ENCODE measurements around the gene NXT1. TPM values are rescaled to one million over a fixed set of nuclear protein-coding genes. Genes with fewer than 3 reads are reported as not detected.
A peak's percentile ranks its signal among the peaks of the same experiment; 100 is the strongest.
"Not testable (repeated sequence)": the region's sequence is repeated elsewhere in the genome, so short reads cannot be mapped to it uniquely, and the experiment has no call there.

Gene NXT1
- 123 and 140 TPM in 2 replicates for total RNA-seq (2014; rRNA removed; shearing (Covaris generic))

GRCh38 chr20:23350196-23350903, at the start of gene NXT1:
TSS of gene NXT1 (plus strand) at chr20:23350791. CDS start at chr20:23354042, 3,251 bp downstream.
- DNase-seq (ENCODE audit: low read depth): peak; percentile 100

GRCh38 chr20:23301436-23302050, 49.0 kb upstream of the NXT1 start:
- no peak for DNase-seq (ENCODE audit: low read depth)

- no peak for DNase-seq (ENCODE audit: low read depth)
Measured at GRCh38 chr20:23302386-23302785, 48.2 kb upstream of the NXT1 start.

- DNase-seq (ENCODE audit: low read depth): no peak
Measured at GRCh38 chr20:23302801-23303200, 47.8 kb upstream of the NXT1 start.

GRCh38 chr20:23303325-23304102, 47.1 kb upstream of the NXT1 start:
- no peak for DNase-seq (ENCODE audit: low read depth)

- DNase-seq (ENCODE audit: low read depth): no peak
Measured at GRCh38 chr20:23304616-23305015, 46.0 kb upstream of the NXT1 start.

GRCh38 chr20:23305098-23305497, 45.5 kb upstream of the NXT1 start:
- peak; percentile 45 for DNase-seq (ENCODE audit: low read depth)

- DNase-seq (ENCODE audit: low read depth): not testable (repeated sequence)
Measured at GRCh38 chr20:23307393-23307792, 43.2 kb upstream of the NXT1 start.

GRCh38 chr20:23308024-23308423, 42.6 kb upstream of the NXT1 start:
- DNase-seq (ENCODE audit: low read depth): no peak

- DNase-seq (ENCODE audit: low read depth): no peak
Measured at GRCh38 chr20:23308908-23309307, 41.7 kb upstream of the NXT1 start.

GRCh38 chr20:23309781-23310180, 40.8 kb upstream of the NXT1 start:
- DNase-seq (ENCODE audit: low read depth): no peak

- no peak for DNase-seq (ENCODE audit: low read depth)
Measured at GRCh38 chr20:23311947-23312506, 38.6 kb upstream of the NXT1 start.

- no peak for DNase-seq (ENCODE audit: low read depth)
Measured at GRCh38 chr20:23313271-23313670, 37.3 kb upstream of the NXT1 start.

GRCh38 chr20:23314699-23315098, 35.9 kb upstream of the NXT1 start:
- DNase-seq (ENCODE audit: low read depth): no peak

GRCh38 chr20:23315099-23315498, 35.5 kb upstream of the NXT1 start:
- no peak for DNase-seq (ENCODE audit: low read depth)

GRCh38 chr20:23316626-23317025, 34.0 kb upstream of the NXT1 start:
- DNase-seq (ENCODE audit: low read depth): no peak

GRCh38 chr20:23317081-23317480, 33.5 kb upstream of the NXT1 start:
- DNase-seq (ENCODE audit: low read depth): no peak

GRCh38 chr20:23318347-23318746, 32.2 kb upstream of the NXT1 start:
- no peak for DNase-seq (ENCODE audit: low read depth)

GRCh38 chr20:23320317-23320716, 30.3 kb upstream of the NXT1 start:
- no peak for DNase-seq (ENCODE audit: low read depth)

GRCh38 chr20:23325107-23325506, 25.5 kb upstream of the NXT1 start:
- DNase-seq (ENCODE audit: low read depth): no peak

GRCh38 chr20:23326774-23327173, 23.8 kb upstream of the NXT1 start:
- DNase-seq (ENCODE audit: low read depth): no peak

- DNase-seq (ENCODE audit: low read depth): no peak
Measured at GRCh38 chr20:23327617-23328333, 22.8 kb upstream of the NXT1 start.

Measured in M059J (cell line).